HepG2 (cell line): ENCODE data around the gene MAPK4. TPM values are rescaled to one million over a fixed set of nuclear protein-coding genes. Genes with fewer than 3 reads are reported as not detected.
A peak's percentile ranks its signal among the peaks of the same experiment; 100 is the strongest.

Experiments
- ATAC-seq: fragments of 200-7000 bp; cut with Tn5 transposase; 3 replicates; pipeline ENCODE4 v1.9.1; 2020; ENCODE audit warnings: mild to moderate bottlenecking, moderate library complexity
- BruUV-seq: library from RNA; stranded (reverse); fragments of 400-500 nt; replicated peaks from 2 replicates; lab custom pipeline; 2021; lab: Mats Ljungman, UMichigan
- CTCF ChIA-PET: fragments of 300-600 bp; formaldehyde crosslinking; extraction: SDS; loops from one replicate; lab custom pipeline; 2021; ENCODE audit warnings: low total read pairs, inconsistent platforms, low intra/inter-chr PET ratio; lab: Yijun Ruan, JAX
- POLR2A ChIA-PET: fragments of 350-600 bp; sonication (Branson Sonifier 250); formaldehyde crosslinking; loops from one replicate; lab custom pipeline; 2020; ENCODE audit warnings: antibody characterized with exemption, inconsistent platforms; lab: Yijun Ruan, JAX
- DNase-seq: peaks from one replicate; pipeline ENCODE4 v3.0.0-alpha.2; 2015; ENCODE audit warnings: low spot score
- FAIRE-seq: peaks from 3 replicates; lab custom pipeline; 2011; peaks lifted over from hg19 to GRCh38; lab: Jason Lieb, UNC
- H2AFZ ChIP-seq: one replicate; pipeline ENCODE4 v1.6.1; 2011; ENCODE audit warnings: low read length, inconsistent platforms
- H3K27ac ChIP-seq: fragments of 300-600 bp; 3 replicates; pipeline ENCODE4 v1.8.0; 2011; ENCODE audit warnings: mixed run types, mild to moderate bottlenecking, mixed read lengths, low read length, inconsistent platforms; ENCODE audit not compliant: insufficient read depth; ENCODE audit errors: extremely low read length
- H3K27me3 ChIP-seq, 2 experiments: fragments of 200-600 bp in 1 of 2; 2 replicates in 1 of 2; 3 replicates in 1 of 2; pipeline versions ENCODE4 v1.6.0 to v1.8.0; 2011; ENCODE audit warnings: low read length in 2 of 2, mild to moderate bottlenecking in 2 of 2, moderate library complexity in 2 of 2, inconsistent platforms in 1 of 2; ENCODE audit not compliant: insufficient read depth in 2 of 2, control insufficient read depth in 1 of 2
- H3K36me3 ChIP-seq, 2 experiments: fragments of 200-600 bp in 1 of 2; replicated peaks in 1 of 2; 2 replicates in 1 of 2; 3 replicates in 1 of 2; pipeline versions ENCODE4 v1.5.1 to v1.8.0; 2011; ENCODE audit warnings: low read length in 2 of 2, inconsistent platforms in 1 of 2; ENCODE audit not compliant: insufficient read depth in 2 of 2, control insufficient read depth in 1 of 2
- H3K4me1 ChIP-seq: 2 replicates; pipeline ENCODE4 v1.5.1; 2012; ENCODE audit warnings: low read length, inconsistent platforms; ENCODE audit not compliant: insufficient read depth
- H3K4me2 ChIP-seq: 2 replicates; pipeline ENCODE4 v1.6.0; 2011; ENCODE audit warnings: low read depth, low read length, inconsistent platforms
- H3K4me3 ChIP-seq, 3 experiments: fragments of 200-600 bp in 1 of 3; sonication (generic), shearing (Covaris generic) in 1 of 3; replicated peaks in 1 of 3; 2 replicates each; pipeline ENCODE4 v1.5.1; 2011 to 2016; ENCODE audit warnings: low read length in 3 of 3, inconsistent platforms in 2 of 3, low read depth in 2 of 3, mild to moderate bottlenecking in 2 of 3, control low read depth in 1 of 3, mixed read lengths in 1 of 3; ENCODE audit not compliant: insufficient read depth in 1 of 3
- H3K79me2 ChIP-seq: one replicate; pipeline ENCODE4 v1.6.1; 2011; ENCODE audit warnings: low read length, inconsistent platforms; ENCODE audit not compliant: insufficient read depth
- H3K9ac ChIP-seq: 2 replicates; pipeline ENCODE4 v1.6.0; 2011; ENCODE audit warnings: mild to moderate bottlenecking, low read depth, low read length, inconsistent platforms; ENCODE audit not compliant: insufficient read depth
- H3K9me3 ChIP-seq: 2 replicates; pipeline ENCODE4 v1.5.1; 2012; ENCODE audit warnings: mild to moderate bottlenecking, low read length
- H4K20me1 ChIP-seq: 2 replicates; pipeline ENCODE4 v1.6.0; 2011; ENCODE audit warnings: inconsistent platforms, mild to moderate bottlenecking, low read length, moderate library complexity; ENCODE audit not compliant: insufficient read depth
- CTCF ChIP-seq: sonication (generic); formaldehyde crosslinking; IDR thresholded peaks from 2 replicates; pipeline ENCODE4 v1.5.0; 2020; ENCODE audit warnings: mild to moderate bottlenecking, missing genetic modification reagents, moderate library complexity
- GATAD2A ChIP-seq: IDR thresholded peaks from 2 replicates; pipeline ENCODE4 v1.6.1; 2016
- GTF3A ChIP-seq: sonication (generic); formaldehyde crosslinking; conservative IDR thresholded peaks from 2 replicates; pipeline ENCODE4 v1.4.0; 2020; ENCODE audit warnings: mild to moderate bottlenecking, missing genetic modification reagents
- KLF15 ChIP-seq: sonication (generic); formaldehyde crosslinking; IDR thresholded peaks from 2 replicates; pipeline ENCODE4 v1.8.1; 2023; ENCODE audit warnings: borderline replicate concordance, mild to moderate bottlenecking, inconsistent platforms, missing genetic modification reagents, mixed read lengths
- NFYB ChIP-seq: sonication (generic); formaldehyde crosslinking; IDR thresholded peaks from 2 replicates; pipeline ENCODE4 v1.4.0; 2020; ENCODE audit warnings: missing genetic modification reagents
- PPARG ChIP-seq: conservative IDR thresholded peaks from 2 replicates; pipeline ENCODE4 v1.6.1; 2016; ENCODE audit warnings: missing biosample characterization, missing genetic modification reagents
- RARA ChIP-seq: IDR thresholded peaks from 2 replicates; pipeline ENCODE4 v1.6.1; 2016; ENCODE audit warnings: missing genetic modification reagents, missing compliant biosample characterization
- SIN3A ChIP-seq: IDR thresholded peaks from 2 replicates; pipeline ENCODE4 v1.6.1; 2011; ENCODE audit warnings: low read depth, mild to moderate bottlenecking, control low read depth, low read length, borderline replicate concordance
- SP4 ChIP-seq: sonication (generic); formaldehyde crosslinking; IDR thresholded peaks from 2 replicates; pipeline ENCODE4 v1.8.1; 2023; ENCODE audit warnings: mild to moderate bottlenecking, missing genetic modification reagents
- U2AF2 ChIP-seq: fragments of 200-400 bp; formaldehyde crosslinking; IDR thresholded peaks from 2 replicates; pipeline ENCODE4 v1.6.1; 2017; ENCODE audit warnings: low read depth, mild to moderate bottlenecking, low read length
- YEATS4 ChIP-seq: sonication (generic); formaldehyde crosslinking; IDR thresholded peaks from 2 replicates; pipeline ENCODE4 v1.4.0; 2020; ENCODE audit warnings: missing genetic modification reagents, borderline replicate concordance
- ZKSCAN5 ChIP-seq: sonication (generic); formaldehyde crosslinking; IDR thresholded peaks from 2 replicates; pipeline ENCODE4 v1.5.1; 2020; ENCODE audit warnings: mild to moderate bottlenecking, missing genetic modification reagents
- ZNF160 ChIP-seq: sonication (generic); formaldehyde crosslinking; IDR thresholded peaks from 2 replicates; pipeline ENCODE4 v1.8.0; 2022; ENCODE audit warnings: mild to moderate bottlenecking, inconsistent platforms, missing genetic modification reagents
- ZNF605 ChIP-seq: sonication (generic); formaldehyde crosslinking; IDR thresholded peaks from 2 replicates; pipeline ENCODE4 v1.8.0; 2022; ENCODE audit warnings: mild to moderate bottlenecking, missing genetic modification reagents
- ZSCAN12 ChIP-seq: sonication (generic); formaldehyde crosslinking; IDR thresholded peaks from 2 replicates; pipeline ENCODE4 v1.9.0; 2021; ENCODE audit warnings: mild to moderate bottlenecking, missing genetic modification reagents
- WGBS: methylation state at CpG from one replicate; pipeline ENCODE4 v1.1.6; 2017; ENCODE audit warnings: low lambda C conversion rate; 5-methylcytosine and 5-hydroxymethylcytosine counted together
- in situ Hi-C: cut with HindIII; loops from 2 replicates; pipeline ENCODE4 v1.10.0; 2017; ENCODE audit warnings: low pct_unique_long_range_greater_than_20kb; ENCODE audit not compliant: extremely low pct_ligation_motif_present
- intact Hi-C: fragments of 100-400 bp; cut with micrococcal nuclease; formaldehyde crosslinking; loops from one replicate; pipeline ENCODE4 v1.10.0; 2022; ENCODE audit not compliant: unreplicated experiment
- polyA plus RNA-seq, 8 experiments: library from polyadenylated mRNA; depleted of rRNA in 3 of 8; stranded (reverse) in 7 of 8; unstranded in 1 of 8; fragments of >200 nt; fragmentation: Illumina TruSeq in 4 of 8; extraction: Trizol in 4 of 8; gene quantifications; 2 replicates each; pipeline versions ENCODE4 v1.2.1 to v1.2.3, GENCODE V29; 2011 to 2016; ENCODE audit warnings: low read depth in 4 of 8, missing spikeins in 1 of 8, mixed read lengths in 1 of 8; ENCODE audit not compliant: insufficient read depth in 1 of 8
- total RNA-seq, 5 experiments: library from RNA; depleted of rRNA; stranded (reverse); fragments of >200 nt; fragmentation: Illumina TruSeq; extraction: Trizol; gene quantifications; 2 replicates each; pipeline ENCODE4 v1.2.3, GENCODE V29; 2016; ENCODE audit warnings: low read depth in 1 of 5

Gene MAPK4
- total and polyA plus RNA-seq, 2 of the 13 experiments (the other 11 are each of a cell fraction or from before 2014, with no cell fraction given) = not detected

GRCh38 chr18:50727721-50728471 is 168.0 kb downstream of the MAPK4 start:
- Histone ChIP-seq H3K36me3 (no peaks in the 10 kb centered on the region), H3K79me2 (no peaks in the 10 kb centered on the region), H3K4me2 (no peak overlapping the region), H3K27me3 (no peaks in the 10 kb centered on the region; a peak in 2 of 5 replicates), H3K4me1 (no peaks in the 10 kb centered on the region), H2AFZ (no peak overlapping the region), H3K9me3 (no peaks in the 10 kb centered on the region), H4K20me1 (no peaks in the 10 kb centered on the region), H3K9ac (no peak overlapping the region), H3K27ac (no peak overlapping the region), H3K4me3 (no peak overlapping the region)
- ChIA-PET CTCF (no interaction called here), POLR2A (no interaction called here)
- WGBS = 57% methylated on average over 8 of the region's 10 CpGs
- FAIRE-seq (no peak), DNase-seq (no peak), ATAC-seq (0 out of 3 replicates have a peak, but pooled peaks have one; percentile 38)
- TF ChIP-seq ZKSCAN5 (CRISPR knock-in tag) = no peak
- no peak for TF ChIP-seq YEATS4 (CRISPR knock-in tag)
- TF ChIP-seq ZNF160 (CRISPR knock-in tag) = no peak
- no peak for TF ChIP-seq GTF3A (CRISPR knock-in tag)
- TF ChIP-seq SIN3A = no peak
- no peak for TF ChIP-seq ZSCAN12 (CRISPR knock-in tag)
- no peak for TF ChIP-seq ZNF605 (CRISPR knock-in tag)
- TF ChIP-seq GATAD2A (CRISPR knock-in tag) = no peak
- BruUV-seq = no TSS peak
- intact Hi-C loops (no loop called here), in situ Hi-C loops (no loop called here)

GRCh38 chr18:50729376-50729775 is 169.5 kb downstream of the MAPK4 start:
- intact Hi-C loops = no loop called here
- DNase-seq (no peak), FAIRE-seq (no peak), ATAC-seq (no peak)
- Histone ChIP-seq H4K20me1 (no peaks in the 10 kb centered on the region), H3K4me3 (no peak overlapping the region), H3K9ac (no peak overlapping the region), H3K27me3 (no peaks in the 10 kb centered on the region; a peak in 2 of 5 replicates), H3K27ac (no peak overlapping the region), H3K4me1 (no peaks in the 10 kb centered on the region), H3K36me3 (no peaks in the 10 kb centered on the region), H2AFZ (no peak overlapping the region), H3K9me3 (no peaks in the 10 kb centered on the region), H3K4me2 (no peak overlapping the region), H3K79me2 (no peaks in the 10 kb centered on the region)
- BruUV-seq = no TSS peak
- POLR2A ChIA-PET = no interaction called here
- in situ Hi-C loops = no loop called here
- 100% methylated on average over 1 of the region's 46 CpGs for WGBS
- CTCF ChIA-PET = no interaction called here
- TF ChIP-seq U2AF2 (no peak), PPARG (CRISPR knock-in tag) (no peak), NFYB (CRISPR knock-in tag) (no peak), SP4 (no peak), CTCF (CRISPR knock-in tag) (no peak), RARA (no peak), KLF15 (no peak)
